SK-MEL-5 (cell line): Measurements from ENCODE around the gene SNX9. TPM values are rescaled to one million over a fixed set of nuclear protein-coding genes. Genes with fewer than 3 reads are reported as not detected.

Experiments used
- DNase-seq: peaks from one replicate; pipeline ENCODE4 v3.0.0-alpha.2; 2016; ENCODE audit warnings: low read depth, low spot score
- in situ Hi-C: cut with HindIII; loops from 2 replicates; pipeline ENCODE4 v1.10.0; 2016; ENCODE audit warnings: low sequenced_read_pairs, high pct_unique_total_duplicates, low pct_unique_long_range_greater_than_20kb
- total RNA-seq: library from RNA; depleted of rRNA; stranded (reverse); fragments of >200 nt; shearing (Covaris generic); gene quantifications from 2 replicates; pipeline ENCODE4 v1.2.3, GENCODE V29; 2014

Gene SNX9
- total RNA-seq, 1 experiment from 2014 or later = 138 TPM

DNA sequence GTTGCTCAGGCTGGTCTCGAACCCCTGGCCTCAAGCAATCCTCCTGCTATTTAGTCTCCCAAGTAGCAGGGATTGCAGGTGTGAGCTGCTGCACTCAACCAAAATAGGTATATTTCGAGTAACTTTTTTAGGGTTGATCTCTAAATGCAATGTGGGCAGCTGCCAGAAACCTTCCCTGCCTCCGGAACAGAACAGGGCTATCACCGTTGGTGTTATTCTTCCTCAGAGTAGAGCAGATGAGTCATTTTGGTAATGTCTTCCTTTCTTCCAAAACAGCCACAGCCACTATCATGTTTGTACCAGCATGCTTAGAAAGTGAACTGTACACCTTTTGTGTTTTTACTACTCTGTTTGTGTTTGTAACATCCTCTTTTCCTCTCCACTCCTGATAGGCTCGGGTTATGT, 44.1 kb downstream of the SNX9 start:
- in situ Hi-C loops = no loop called here
- DNase-seq = peak; percentile 20

DNA sequence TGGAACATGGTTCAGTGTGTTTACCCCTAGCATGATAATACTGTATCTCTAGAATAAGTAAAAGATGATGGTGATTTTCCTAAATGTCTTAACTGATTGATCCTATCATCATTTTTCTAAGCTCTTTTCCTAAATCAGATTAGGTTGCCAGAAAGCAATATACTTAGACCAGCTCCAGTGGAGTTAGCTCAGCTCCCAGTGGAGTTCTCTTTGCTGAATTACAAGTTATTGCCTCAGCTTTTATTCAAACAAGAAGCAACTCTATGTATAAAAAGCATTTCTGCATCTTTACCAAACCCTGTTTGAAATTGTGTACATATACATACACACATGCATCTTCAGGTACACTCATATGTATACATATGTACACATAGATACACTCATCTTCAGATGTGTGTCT, 44.9 kb downstream of the SNX9 start:
- DNase-seq = no peak
- in situ Hi-C loops = no loop called here

DNA sequence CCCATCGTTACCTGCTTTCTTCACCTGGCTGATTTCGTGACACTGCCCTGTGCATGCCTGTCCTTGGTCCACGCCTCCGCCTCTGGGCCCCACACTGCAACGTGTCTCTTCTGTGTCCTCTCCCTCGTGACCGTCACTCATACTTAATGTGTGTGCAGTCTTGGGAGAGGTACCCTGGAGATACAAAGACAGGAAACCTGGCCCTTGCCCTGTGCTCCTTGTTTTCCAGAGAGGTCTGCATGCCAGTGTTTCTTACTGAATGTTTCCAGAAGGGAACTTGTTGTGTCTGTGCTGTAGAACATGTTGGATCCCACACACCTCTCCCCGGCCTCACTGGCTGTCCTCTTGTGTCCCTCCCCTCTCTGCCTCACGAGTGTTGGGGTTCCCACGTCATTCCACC, 45.8 kb downstream of the SNX9 start:
- in situ Hi-C loops = no loop called here
- no peak for DNase-seq

DNA sequence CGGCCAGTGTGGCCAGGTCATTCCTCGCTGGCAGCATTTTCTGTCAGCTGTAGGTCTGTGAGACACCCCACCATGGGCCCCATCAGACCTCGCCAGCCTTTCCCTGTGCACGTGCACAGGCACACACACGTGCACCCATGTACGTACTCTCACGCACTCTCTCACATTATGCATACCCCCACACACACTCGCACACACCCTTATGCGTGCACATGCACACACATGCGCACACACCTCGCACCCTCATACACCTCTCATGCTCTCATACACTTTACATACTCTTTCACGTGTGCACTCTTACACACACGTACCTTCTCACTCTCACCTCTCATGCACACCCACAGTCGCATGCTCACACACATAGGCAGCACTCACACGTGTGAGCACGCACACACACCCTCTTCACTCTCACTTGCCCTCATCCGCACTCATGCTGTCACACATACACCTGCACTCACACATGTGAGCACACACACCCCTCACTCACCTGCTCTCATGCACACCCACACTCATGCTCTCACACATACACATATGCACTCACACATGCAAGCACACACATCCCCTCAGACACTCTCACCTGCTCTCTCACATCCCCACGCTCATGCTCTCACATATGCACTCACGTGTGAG, 46.7 kb downstream of the SNX9 start:
- no peak for DNase-seq
- in situ Hi-C loops = no loop called here

DNA sequence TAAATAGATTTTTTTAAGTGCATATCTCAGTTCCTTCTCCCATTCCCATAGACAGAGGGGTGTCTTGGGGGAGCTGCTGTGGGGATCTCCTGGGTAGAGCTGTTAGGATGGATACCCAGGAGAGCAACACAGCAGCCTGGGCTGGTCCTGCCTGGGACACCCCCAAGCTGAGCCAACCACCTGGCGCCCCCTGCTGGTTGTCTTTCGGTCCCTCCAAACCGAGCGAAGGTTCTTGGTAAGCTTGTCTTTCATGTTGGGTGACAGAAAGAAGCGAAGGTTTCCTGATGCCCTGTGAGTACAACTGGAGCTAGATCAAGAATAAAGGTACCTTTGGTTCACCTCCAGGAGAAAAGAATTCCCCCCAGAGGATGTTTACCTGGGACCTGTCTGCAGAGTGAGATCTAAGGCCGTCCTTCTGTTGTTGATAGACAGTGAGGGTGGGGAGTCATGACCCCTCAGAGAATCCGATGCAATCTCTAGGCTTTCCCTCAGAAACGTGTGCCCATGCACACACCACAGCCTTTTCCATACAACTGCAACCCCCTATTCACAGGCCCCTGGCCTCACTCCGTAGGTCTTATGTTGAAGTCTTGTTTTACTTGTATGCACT, 50.8 kb downstream of the SNX9 start:
- DNase-seq = peak; percentile 73
- in situ Hi-C loops = no loop called here

DNA sequence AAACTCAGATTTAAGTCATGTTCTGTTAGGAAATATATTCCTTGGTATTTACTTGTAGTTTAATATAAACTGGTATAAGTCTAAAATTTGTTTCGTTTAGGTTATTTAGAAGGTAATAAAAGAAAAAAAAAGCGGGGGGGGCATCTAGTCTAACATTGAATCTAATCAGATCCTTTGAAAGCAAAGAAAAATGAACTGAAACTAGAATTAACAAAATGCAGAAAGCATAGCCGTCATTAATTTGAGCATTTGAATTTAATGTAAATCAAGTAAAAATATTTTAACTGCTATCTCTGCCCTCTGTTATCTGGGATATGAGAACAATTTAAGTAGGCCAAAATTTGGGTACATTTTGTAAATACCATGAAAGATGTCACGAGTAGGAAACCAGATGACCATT, 54.1 kb downstream of the SNX9 start:
- in situ Hi-C loops = no loop called here
- no peak for DNase-seq

DNA sequence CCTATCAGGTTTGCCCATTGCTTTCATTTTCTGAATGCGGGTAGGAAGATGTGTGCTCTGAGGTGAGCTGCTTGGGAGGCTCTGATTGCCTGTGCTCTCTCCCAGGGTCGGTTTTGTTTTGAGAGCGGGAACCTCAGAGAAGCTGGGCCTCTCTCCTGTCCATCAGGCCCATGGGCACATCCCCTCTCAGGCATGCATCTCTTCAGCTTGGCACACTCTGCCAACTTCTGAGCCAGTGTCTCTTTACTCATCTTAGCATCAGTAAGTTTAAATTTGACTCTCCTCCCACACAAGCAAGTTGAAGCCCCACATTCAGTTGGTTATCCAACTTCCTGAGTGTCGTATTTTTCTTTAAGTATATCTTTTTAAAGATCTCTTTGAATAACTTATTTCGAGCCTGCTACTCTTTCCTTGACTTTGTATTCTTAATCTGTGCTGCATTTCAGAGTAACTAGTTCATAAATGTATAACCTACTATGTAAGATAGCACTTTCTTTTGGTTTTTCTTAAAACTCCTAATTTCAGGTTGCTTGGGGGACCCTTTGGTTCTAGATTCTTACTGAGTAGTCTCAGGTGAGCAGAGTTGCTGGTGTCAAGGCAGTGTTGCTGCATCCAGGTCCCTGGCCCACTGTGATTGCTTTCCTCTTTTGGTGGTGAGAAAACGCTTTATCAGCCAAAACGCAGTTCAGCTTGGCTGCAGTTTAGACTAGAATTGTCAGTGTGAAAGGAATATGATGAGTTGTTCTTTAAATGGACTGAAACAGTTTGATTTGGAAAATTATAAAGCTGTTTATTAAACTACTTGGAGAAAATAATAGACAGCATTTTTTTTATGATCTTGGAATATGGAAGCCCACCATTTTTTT, 54.8 kb downstream of the SNX9 start:
- in situ Hi-C loops = no loop called here
- no peak for DNase-seq

DNA sequence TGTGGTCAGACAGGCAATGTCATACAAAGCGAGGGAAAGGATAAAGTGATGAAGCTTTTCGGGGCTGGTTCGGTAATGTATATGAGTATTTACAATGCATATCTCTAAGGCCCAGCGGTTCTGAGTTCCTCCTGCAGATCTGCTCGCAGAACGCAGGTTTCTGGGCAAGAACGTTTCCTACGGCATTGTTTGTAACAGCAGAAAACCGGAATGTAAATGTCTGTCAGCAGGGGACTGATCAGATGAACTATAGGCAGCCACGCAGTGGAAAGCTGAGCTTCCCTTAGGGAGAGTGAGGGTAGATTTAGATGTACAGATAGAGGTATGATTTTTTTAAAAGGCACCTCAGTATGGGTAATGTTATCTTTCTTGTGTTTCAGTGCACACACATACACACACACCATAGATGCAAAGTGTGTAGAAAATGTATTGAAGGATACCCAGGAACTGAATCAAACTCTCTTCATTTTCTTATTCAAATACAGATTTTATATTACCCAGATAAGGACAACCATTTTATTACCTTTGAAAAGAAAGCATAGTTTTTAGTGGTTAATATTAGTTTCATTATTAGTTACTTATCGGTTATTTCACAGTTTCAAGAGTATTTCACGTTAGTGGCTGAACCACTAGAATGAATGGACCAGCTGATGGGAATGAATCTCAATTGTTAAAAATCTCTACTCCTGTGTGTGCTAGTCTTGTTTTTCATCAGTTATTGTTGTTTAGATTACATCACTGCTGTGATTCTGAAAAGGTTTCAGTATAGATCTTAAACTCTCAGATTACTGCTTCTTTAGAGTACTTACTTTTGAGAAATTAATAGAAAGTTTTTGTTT, 56.2 kb downstream of the SNX9 start:
- no peak for DNase-seq
- in situ Hi-C loops = no loop called here

DNA sequence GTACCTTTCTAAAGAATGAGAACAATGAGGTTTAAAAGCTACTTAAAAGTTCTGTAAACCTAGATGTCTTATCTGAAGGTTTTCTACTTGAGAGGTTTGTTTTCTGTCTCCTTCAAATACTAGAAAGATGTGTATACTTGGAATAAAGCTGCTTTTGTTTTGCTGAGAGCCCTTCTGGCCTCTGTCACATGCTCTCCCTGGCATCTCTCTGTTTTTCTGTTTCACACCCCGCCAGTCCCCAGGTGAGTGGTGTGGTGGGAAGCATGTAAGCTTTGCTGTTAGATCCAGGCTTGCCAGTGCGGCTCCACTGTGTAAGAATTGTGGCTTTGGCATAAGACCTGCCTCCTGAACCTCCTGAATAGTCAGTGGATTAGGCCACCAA, 56.8 kb downstream of the SNX9 start:
- in situ Hi-C loops = no loop called here
- DNase-seq = peak; percentile 43

DNA sequence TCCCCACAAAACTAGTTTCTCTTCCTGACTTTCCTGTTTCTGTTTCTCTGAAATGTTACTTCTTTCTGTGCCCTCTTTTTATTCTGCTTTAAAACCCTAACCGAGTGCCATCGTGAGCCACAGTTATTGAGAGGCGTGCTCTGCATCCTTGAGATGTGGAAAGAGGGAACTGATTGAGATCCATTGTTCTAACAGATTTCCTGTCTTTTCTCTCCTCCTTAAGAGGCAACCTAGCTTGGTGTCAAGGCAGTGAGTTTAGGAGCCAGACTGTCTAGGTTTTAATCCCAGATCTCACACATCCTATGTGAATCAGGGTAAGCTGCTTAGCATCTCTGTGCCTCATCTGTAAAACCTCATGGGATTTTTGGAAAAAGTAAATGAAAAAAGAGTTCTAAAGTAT, 57.5 kb downstream of the SNX9 start:
- in situ Hi-C loops = no loop called here
- no peak for DNase-seq

DNA sequence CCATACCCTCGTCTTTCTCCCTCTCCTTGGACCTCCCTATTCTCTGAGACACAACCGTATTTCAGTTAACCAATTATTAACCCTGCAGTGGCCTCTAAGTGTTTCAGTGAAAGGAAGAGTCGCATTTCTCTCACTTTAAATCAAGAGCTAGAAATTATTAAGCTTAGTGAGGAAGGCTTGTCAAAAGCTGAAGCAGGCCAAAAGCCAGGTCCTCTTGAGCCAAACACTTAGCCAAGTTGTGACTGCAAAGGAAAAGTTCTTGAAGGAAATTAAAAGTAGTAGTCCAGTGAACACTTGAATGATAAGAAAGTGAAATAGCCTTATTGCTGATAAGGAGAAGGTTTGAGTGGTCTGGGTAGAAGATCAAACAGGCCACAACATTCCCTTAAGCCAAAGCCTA, 58.3 kb downstream of the SNX9 start:
- no peak for DNase-seq
- in situ Hi-C loops = no loop called here

DNA sequence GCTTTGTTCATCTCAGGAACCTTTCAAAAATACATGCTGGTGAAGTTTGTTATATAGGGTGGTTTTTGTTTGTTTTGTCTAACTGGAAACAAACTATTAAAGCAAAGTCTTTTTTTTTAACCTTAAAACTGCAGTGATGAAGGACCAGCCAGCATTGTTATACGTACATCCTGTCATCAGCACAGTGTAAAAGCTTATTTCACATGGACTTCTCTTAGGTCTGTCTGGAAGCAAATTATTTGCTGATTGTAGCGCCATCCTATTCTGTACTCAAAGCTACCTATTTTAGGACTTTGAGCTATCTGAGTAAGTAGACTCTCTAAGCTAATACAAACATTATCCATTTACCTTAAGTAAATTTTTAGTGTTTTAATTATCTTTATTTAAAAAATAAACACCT, 61.7 kb downstream of the SNX9 start:
- in situ Hi-C loops = no loop called here
- DNase-seq = no peak

DNA sequence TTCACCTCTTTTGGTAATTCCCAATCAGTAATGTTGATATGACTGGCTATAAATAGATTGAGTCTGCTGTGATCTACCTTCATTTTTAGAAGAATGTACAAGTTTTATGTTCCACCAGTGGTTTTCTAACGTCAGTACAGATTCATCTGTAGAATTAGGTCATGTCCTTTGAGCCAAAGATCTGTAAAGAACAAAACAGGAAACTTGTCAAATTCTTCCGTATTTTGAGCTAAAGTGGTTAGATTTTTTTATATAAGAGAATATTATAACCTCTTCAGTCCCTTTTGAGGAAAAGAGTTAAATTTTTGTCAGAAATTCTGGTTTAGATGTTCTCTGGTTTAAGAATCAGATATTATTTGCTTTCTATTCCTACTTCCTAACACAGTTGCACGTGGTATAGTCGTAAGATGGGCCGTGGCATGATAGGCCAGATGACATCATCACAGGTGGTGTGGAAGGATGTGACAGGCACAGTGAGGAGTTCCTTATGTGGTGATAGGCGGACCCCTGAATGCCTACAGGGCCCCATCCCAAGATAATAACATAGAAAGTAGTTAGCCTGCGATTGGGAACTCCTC, 62.3 kb downstream of the SNX9 start:
- no peak for DNase-seq
- in situ Hi-C loops = no loop called here

DNA sequence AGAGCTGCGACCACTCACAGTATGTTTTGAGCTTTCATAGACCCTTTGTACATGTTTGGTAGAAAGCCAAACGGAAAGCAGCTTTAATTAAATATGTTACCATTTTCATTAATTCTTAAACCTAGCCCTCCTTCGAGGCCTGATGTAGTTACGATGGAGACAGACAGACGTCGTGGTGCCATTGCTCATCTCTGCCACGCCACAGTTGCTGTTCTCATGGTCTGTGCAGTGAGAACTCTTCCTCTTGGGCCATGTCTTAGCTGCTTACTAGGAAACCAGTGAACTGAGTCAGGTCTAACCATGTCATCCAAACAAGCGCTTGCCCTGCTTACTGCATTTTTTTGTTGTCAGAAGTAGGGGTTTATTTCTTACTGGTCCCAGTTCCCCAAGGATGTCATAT, 62.8 kb downstream of the SNX9 start:
- no peak for DNase-seq
- in situ Hi-C loops = no loop called here

DNA sequence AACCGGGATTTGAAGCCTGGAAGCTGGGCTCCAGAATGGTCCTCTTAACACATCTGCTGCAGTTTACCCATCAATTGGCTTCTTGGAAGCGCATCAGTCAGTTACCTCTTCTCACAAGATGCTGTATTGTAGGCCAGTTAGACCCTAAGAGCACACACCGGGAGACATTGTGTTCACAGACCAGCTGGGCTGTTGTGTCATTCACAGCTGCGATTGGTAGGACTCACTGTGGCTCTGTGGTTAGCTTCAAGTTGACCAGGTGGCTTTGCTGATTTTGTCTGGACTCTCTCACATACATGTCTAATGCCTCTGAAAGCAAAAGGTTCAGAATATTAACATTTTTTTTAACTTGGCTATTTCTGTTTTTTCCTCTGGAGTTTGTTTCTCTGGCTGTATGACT, 64.8 kb downstream of the SNX9 start:
- in situ Hi-C loops = no loop called here
- DNase-seq = no peak

DNA sequence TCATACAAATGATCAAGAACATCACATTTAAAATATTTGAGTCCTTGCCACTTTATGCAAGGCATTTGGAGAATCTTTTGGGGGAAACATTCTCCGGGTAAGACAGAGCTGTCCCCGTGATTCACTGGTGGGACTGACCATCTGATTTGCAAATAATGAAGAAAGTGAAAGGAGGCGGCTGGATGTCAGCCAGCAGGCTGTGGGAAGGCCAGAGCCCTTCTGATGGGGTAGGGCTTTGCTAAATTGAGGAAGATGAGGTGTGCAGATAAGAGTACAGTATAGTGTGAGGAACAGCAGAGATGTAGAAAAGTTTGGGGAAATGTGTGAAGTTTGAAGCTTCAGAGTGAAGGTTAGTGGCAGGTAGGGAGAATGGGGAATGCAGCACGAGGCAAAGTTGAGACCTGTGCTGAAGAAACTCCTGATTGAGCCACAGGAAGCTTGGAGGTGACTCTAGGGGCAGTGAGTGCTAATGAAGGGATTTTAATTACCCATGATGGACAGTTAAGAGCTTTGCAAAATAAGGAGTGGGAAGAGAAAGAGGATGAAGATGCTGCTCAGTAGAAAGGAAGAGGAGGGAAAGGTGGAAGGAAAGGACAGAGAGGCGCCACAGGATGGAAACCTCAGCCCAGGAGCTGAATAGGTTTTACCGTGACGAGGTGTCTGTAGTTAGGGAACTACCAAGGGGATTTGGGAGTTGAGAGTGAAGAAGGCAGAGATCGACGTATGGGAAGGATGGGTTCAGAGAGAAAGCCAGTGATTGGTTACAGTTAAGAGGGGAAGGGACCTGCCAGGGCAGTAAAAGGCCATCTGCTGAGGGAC, 68.7 kb downstream of the SNX9 start:
- no peak for DNase-seq
- in situ Hi-C loops = no loop called here

DNA sequence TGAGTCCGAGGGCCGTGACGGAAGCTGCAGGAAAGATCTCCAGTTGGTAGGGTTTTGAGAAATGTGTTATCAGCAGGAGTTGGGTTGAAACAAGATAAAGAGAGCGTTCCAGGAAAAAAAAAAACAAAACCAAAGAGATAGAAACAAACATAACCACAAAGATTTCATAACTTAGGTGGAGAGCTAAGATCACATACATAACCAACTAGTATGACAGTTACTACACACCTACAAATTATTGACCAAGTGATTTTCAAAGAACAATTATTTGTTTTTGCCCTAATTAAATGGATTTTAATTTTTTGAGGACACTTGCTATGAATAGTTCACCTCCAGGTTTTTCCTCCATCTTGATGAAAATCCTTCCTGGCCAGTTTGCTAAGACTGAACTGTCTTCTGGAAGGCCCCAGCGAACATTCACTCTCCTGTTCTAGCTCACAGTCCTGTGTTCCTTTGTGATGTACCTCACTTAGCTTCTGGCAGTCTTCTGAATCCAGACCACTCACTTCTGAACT, 69.4 kb downstream of the SNX9 start:
- no peak for DNase-seq
- in situ Hi-C loops = no loop called here
